Esophagus squamous epithelium (tissue), 4 donors: ENCODE results near the gene TRIP10.

ENCODE experiments used
- POLR2A ChIP-seq, 4 donors: fragments of 450-650 bp; IDR thresholded peaks; one replicate each; pipeline ENCODE4 v1.6.1; 2017; ENCODE audit warnings: antibody characterized with exemption in 4 of 4, mild to moderate bottlenecking in 4 of 4, moderate library complexity in 3 of 4
- TF ChIP-seq, protein P1 (sequence below), 6 experiments: fragments of 450-650 bp in 4 of 6; fragments of 200-600 bp in 2 of 6; sonication (generic) in 2 of 6; IDR thresholded peaks; one replicate each; pipeline ENCODE4 v1.5.1; 2016 to 2019; ENCODE audit warnings: antibody characterized with exemption in 6 of 6, mild to moderate bottlenecking in 4 of 6, moderate library complexity in 4 of 6

GRCh38 chr19:6751189-6751588 lies 11.7 kb downstream of the TRIP10 start:
- TF ChIP-seq, protein P1, sequence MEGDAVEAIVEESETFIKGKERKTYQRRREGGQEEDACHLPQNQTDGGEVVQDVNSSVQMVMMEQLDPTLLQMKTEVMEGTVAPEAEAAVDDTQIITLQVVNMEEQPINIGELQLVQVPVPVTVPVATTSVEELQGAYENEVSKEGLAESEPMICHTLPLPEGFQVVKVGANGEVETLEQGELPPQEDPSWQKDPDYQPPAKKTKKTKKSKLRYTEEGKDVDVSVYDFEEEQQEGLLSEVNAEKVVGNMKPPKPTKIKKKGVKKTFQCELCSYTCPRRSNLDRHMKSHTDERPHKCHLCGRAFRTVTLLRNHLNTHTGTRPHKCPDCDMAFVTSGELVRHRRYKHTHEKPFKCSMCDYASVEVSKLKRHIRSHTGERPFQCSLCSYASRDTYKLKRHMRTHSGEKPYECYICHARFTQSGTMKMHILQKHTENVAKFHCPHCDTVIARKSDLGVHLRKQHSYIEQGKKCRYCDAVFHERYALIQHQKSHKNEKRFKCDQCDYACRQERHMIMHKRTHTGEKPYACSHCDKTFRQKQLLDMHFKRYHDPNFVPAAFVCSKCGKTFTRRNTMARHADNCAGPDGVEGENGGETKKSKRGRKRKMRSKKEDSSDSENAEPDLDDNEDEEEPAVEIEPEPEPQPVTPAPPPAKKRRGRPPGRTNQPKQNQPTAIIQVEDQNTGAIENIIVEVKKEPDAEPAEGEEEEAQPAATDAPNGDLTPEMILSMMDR (IDR thresholded peaks at IDR 0.05): no peak
- no peak for TF ChIP-seq POLR2A (IDR thresholded peaks at IDR 0.05)
